ENCODE measurements around the gene MTCL3.

The MTCL3 gene

GRCh38 chr6:127518710-127519468 lies at the start of gene MTCL3:
Gene MTCL3 (minus strand): TSS chr6:127519335.
- DNase-seq (ENCODE audit: low read depth in 3 of 3, low spot score in 1 of 3) = peak in 1 of 3 donors; percentile 33

- DNase-seq (ENCODE audit: low read depth in 3 of 3, low spot score in 1 of 3) = no peak
Measured at GRCh38 chr6:127567476-127567875, 48.3 kb upstream of the MTCL3 start.

- DNase-seq (ENCODE audit: low read depth in 3 of 3, low spot score in 1 of 3) = no peak
Measured at GRCh38 chr6:127566651-127567050, 47.5 kb upstream of the MTCL3 start.

DNA sequence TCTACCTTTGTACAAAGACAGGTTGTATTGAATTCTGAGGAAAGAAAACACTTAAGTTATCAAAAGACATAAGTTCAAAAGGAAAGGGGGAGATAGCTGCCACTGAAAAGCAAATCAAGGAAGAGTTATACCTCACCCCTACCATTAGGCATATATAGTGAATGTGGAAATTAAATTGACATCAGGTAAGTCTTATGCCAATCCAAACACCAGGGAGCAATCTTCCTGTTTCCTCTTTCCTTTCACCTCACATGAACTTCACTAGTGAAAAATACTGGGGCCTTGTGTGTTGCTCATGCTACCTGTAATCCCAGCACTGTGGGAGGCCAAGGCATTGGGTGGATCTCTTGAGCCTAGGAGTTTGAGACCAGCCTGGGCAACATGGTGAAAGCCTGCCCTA lies 47.0 kb upstream of the MTCL3 start:
- DNase-seq (ENCODE audit: low read depth in 3 of 3, low spot score in 1 of 3) = no peak

DNA sequence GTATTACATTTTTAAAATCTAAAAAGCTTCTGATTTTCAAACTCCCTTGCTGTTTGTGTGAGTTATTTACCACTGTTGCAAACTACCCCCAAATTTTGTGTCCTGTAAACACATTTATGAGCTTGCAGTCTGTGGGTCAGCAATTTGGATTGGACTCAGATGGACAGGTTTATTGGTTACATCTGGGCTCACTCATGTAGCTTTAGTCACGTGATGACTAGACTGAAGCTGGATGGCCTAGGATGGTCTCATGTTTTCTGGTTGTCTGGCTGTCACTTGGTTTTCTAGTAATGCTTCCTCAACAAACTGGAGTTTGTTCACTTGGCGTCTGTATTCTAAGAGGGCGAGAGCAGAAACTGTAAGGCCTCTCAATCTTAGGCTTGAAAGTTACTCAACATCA lies 45.6 kb upstream of the MTCL3 start:
- no peak for DNase-seq (ENCODE audit: low read depth in 3 of 3, low spot score in 1 of 3)

- DNase-seq (ENCODE audit: low read depth in 3 of 3, low spot score in 1 of 3) = no peak
Measured at GRCh38 chr6:127561660-127562059, 42.5 kb upstream of the MTCL3 start.

GRCh38 chr6:127554435-127555006 lies 35.4 kb upstream of the MTCL3 start:
- no peak for DNase-seq (ENCODE audit: low read depth in 3 of 3, low spot score in 1 of 3)

DNA sequence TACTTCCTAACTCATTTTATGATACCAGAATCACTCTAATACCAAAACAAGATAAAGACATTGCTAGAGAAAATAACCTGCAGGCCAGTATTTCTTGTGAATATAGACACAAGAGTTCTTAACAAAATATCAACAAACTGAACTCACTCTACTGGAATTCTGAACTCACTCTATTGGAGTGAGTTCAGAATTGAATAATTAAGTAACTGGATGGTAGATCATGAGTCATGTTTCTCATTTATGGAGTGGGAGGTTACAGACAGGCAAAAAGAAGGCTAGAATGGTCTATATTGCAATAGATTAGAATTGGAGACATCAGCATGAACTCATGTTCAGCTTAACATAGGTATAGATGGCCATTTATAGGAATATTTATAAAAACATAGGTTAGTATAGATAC lies 31.3 kb upstream of the MTCL3 start:
- DNase-seq (ENCODE audit: low read depth in 3 of 3, low spot score in 1 of 3) = no peak

- no peak for DNase-seq (ENCODE audit: low read depth in 3 of 3, low spot score in 1 of 3)
Measured at GRCh38 chr6:127547904-127548649, 28.9 kb upstream of the MTCL3 start.

DNA sequence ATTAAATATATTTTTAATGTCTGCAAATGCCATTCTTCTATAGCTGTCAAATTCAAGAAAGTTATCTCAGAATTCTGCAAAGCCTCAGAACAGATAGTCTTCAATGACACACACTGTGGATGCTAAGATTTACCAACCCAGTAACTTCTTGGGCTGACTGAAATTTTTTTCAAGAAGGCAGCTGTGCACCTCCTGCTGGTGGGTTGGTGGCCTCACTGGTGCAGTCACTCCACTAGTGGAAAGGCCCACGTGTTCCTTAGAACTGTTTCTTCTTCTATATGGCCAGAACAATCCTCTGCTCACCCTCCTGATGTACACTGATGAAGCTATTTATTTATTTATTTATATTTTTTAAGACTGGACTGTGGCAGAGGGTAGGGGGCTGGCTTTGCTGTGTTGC lies 28.1 kb upstream of the MTCL3 start:
- peak in 1 of 3 donors; percentile 4 for DNase-seq (ENCODE audit: low read depth in 3 of 3, low spot score in 1 of 3)

DNA sequence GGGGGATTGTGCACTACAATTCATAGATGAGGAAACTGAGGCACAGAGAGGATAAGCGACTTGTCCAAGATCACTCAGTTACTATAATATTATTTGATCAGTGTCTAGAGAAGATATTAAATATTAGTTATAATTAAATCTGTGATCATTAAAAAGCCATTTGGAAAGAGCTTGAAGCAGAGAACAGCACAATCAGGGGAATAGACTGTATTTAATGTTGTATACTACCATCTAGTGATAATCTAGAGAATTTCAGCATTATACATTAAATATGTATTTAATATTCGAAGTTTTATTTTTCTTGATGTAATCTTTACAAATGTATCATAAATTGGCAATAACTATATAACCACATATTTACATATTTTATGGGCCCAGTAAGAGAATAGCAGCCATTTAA lies 20.1 kb upstream of the MTCL3 start:
- DNase-seq (ENCODE audit: low read depth in 3 of 3, low spot score in 1 of 3) = no peak

DNA sequence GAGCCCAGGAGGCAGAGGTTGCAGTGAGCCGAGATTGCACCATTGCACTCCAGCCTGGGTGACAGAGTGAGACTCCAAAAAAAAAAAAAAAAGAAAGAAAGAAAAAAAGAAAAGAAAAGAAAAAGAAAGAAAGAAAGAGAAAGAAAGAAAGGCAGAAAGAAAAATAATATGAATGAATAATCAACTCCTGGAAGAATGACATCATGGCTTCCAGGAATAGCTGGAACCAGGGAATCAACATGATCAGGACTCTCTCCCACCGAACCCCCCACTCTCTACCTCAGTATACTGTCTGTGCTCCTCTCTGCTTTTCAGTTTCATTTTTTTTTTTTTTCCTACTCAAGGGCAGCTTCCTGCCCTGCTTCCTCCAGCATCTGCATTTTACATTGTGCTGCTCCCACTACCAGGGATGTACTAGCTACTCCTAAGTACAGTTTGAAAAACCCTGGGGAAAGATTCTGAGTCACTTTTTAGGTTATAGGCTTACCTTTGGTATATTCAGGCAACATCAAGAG lies 19.7 kb upstream of the MTCL3 start:
- DNase-seq (ENCODE audit: low read depth in 3 of 3, low spot score in 1 of 3) = no peak

DNA sequence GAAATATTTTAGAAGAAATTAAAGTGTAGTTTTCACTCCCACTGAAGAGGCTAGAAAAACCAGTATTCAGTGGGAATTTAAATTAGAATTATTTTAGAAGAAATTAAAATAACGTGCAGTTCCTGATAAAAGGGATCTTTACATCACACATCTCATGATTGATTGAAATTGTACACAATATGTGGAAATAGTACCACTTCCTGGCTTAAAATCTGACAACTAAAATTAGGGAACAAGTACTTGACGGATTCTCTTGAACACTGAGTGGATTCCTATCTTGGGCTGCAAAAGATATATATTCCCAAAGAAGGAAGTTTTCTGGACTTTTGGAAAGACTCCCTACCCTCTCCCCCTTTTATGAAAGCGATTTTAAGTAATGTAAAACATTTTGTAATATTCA lies 14.6 kb upstream of the MTCL3 start:
- no peak for DNase-seq (ENCODE audit: low read depth in 3 of 3, low spot score in 1 of 3)

DNA sequence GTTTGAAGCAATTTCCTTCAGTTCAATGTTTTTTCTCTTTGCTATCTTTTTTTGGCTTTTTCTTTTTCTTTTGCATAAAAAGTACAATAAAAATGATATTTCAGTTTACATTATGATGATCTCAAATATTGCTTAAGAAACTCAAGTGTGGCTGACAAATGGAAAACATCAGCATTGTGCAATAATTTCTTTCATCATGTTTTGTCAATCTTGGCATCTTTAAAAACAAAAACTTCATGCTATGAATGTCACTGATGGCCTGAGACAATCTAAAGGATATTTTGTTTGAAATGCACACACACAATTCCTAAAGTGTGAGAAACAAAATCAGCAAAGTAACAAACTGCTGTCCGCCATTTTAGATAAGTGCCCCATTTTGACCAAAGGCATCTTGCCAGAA lies 13.9 kb upstream of the MTCL3 start:
- no peak for DNase-seq (ENCODE audit: low read depth in 3 of 3, low spot score in 1 of 3)

GRCh38 chr6:127522714-127523113 lies 3.6 kb upstream of the MTCL3 start:
- DNase-seq (ENCODE audit: low read depth in 3 of 3, low spot score in 1 of 3) = no peak

GRCh38 chr6:127520066-127520465 lies 931 bp upstream of the MTCL3 start:
- no peak for DNase-seq (ENCODE audit: low read depth in 3 of 3, low spot score in 1 of 3)

DNA sequence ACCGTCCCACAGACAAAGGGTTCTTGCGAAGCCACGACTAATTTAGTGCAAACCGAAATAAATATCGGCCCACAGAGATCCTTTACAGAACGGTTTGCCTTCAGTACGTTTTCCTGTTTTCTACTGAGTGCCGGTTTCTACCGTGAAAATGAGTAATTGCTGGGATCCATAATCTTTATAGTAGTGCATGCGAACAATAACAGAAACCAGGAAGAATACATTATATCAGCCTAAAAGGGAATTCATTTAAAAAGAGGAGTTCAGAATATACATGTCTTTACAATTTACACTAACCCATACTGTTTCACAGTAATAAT lies 292 bp upstream of the MTCL3 start:
- no peak for DNase-seq (ENCODE audit: low read depth in 3 of 3, low spot score in 1 of 3)

DNA sequence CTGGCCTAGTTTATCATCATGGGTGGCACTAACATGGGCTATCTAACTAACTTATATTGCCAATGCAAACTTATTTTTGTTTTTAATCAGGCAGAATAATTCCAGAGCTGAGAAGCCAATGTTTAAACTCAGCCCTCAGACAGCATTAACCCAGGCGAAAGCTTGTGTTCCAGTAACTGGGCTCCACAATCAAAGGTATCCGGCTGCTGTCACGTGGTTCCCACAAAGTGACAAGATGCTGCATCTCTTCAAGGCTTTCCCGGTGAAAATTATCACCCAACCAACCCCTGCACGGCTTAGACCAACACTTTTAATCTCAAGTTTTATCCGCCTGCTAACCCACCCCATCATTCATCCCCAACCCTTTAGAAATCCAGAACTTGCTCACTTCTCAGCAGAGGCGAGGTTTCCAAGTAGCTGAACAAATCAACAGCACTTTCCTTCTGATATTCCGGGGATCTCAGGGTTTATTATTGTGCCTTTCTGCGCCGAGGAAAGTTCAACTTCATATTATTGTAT lies 885 bp downstream of the MTCL3 start:
- no peak for DNase-seq (ENCODE audit: low read depth in 3 of 3, low spot score in 1 of 3)

DNA sequence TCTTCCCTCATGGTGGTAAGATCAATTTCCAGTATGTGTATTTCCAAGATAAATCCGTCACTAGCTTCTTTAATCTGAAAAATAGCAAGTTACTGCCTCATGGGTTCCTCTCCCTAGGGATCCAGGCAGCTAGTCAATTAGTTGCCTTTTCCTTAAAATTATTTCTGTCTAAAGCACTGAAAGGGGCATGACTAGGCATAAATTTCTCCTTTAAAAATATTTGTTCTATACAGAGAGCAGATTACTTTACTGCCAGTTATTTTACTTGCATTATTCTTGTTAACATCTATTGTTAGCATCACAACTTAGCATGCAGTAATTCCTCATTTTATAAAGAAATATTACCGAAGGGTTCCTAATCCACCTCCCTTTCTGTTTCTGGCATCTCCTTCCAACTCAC lies 1.4 kb downstream of the MTCL3 start:
- DNase-seq (ENCODE audit: low read depth in 3 of 3, low spot score in 1 of 3) = no peak

- peak in 1 of 3 donors; percentile 16 for DNase-seq (ENCODE audit: low read depth in 3 of 3, low spot score in 1 of 3)
Measured at GRCh38 chr6:127516662-127517273, 2.4 kb downstream of the MTCL3 start.

DNA sequence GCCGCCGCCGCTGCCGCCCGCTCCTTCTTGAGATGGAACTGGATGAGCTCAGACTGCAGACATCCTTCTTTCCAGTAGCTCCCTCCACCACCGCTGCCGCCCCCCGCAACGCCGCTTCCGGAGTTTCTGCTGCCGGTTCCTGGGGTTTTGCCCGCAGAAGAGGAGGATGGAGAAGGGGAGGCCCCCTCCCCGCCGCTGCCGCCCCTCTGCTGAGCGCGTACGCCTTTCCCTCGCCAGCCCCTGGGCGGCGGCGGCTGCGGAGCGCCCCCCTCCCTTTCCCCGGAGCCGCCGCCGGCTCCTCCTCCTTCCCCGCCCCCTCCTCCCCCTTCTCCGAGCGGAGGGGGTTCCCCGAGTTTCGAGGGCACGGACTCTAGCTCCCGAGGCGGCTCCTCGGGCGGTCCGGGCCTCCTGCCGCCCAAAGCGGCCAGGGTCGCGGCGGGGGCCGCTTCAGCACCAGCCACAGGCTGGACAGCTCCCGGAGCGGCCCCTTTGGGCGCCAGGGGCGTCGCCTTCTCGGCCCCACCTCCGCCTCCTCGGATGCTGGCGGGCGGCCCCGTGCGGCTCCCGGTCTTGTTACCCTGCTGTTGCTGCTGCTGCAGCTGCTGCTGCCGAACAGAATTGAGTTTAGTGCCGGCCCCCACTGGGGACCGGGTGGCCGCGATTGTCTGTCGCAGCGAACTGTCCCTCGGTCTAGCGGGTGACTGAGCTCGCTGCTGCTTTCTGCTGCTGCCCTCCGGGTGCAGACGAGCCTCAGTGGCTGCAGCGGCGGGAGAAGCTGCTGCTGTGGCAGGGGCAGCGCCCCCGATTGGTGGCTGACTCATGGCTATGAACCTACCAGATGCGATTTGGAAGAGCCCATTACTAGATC lies 3.1 kb downstream of the MTCL3 start:
- DNase-seq (ENCODE audit: low read depth in 3 of 3, low spot score in 1 of 3) = peak; percentile 24 to 60 (median 41)
